DMS53 treated with DMSO at 0.1 percent for 48 hours (cell line): ENCODE data around the gene SLC39A5.
A peak's percentile ranks its signal among the peaks of the same experiment; 100 is the strongest.
"Not testable (repeated sequence)": the region's sequence is repeated elsewhere in the genome, so short reads cannot be mapped to it uniquely, and the experiment has no call there.

Source experiments
- DNase-seq: peaks from one replicate; lab custom pipeline; 2025; ENCODE audit not compliant: unreplicated experiment; lab: John Stamatoyannopoulos, UW

SLC39A5 gene, protein sequence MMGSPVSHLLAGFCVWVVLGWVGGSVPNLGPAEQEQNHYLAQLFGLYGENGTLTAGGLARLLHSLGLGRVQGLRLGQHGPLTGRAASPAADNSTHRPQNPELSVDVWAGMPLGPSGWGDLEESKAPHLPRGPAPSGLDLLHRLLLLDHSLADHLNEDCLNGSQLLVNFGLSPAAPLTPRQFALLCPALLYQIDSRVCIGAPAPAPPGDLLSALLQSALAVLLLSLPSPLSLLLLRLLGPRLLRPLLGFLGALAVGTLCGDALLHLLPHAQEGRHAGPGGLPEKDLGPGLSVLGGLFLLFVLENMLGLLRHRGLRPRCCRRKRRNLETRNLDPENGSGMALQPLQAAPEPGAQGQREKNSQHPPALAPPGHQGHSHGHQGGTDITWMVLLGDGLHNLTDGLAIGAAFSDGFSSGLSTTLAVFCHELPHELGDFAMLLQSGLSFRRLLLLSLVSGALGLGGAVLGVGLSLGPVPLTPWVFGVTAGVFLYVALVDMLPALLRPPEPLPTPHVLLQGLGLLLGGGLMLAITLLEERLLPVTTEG

GRCh38 chr12:56229916-56230431 is at the start of gene SLC39A5:
TSS of gene SLC39A5 (plus strand) at chr12:56230051. CDS start at chr12:56231275, 1,224 bp downstream.
- no peak for DNase-seq

DNA sequence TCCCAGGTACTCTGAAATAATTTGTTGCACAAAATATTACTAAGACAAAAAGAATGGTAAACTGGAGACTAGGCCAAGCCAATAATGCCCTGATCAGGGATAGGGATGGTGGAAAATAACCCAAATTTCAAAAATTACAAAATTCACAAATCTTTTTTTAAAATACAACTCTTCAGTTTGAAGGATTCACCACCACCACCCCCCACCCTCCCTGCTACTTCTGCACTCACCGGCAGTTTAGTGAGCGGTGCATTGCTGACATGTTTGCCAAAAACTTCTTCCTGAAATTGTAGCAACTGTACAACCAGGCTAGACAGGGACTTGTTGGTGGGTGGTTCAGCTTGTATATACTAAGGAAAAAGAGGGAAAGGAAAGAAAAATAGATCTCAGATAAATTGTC is 42.9 kb upstream of the SLC39A5 start:
- DNase-seq: no peak

- DNase-seq: no peak
These were observed 41.6 kb upstream of the SLC39A5 start for GRCh38 chr12:56188131-56188777.

DNA sequence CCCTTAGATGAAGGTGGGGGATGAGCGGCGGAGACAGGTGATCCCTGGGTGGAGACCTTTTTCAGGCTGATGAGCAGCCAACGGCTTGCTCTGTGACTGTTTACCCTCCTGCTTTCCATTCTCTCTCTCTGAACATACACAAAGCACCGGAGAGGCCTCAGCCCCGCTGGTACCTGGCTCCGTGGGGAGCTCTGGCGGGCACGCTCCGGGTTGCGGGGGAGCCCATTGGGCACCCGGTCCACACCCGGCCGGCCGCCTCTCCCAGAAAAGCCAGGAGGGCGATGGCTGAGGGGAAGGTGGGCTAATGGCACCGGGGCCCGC is 41.1 kb upstream of the SLC39A5 start:
- no peak for DNase-seq

- peak; percentile 92 for DNase-seq
These were observed 40.5 kb upstream of the SLC39A5 start, which contains the start of gene SMARCC2 for GRCh38 chr12:56189099-56189917. TSS of gene SMARCC2 (minus strand) at chr12:56189483. CDS start at chr12:56189461, 22 bp downstream.

DNA sequence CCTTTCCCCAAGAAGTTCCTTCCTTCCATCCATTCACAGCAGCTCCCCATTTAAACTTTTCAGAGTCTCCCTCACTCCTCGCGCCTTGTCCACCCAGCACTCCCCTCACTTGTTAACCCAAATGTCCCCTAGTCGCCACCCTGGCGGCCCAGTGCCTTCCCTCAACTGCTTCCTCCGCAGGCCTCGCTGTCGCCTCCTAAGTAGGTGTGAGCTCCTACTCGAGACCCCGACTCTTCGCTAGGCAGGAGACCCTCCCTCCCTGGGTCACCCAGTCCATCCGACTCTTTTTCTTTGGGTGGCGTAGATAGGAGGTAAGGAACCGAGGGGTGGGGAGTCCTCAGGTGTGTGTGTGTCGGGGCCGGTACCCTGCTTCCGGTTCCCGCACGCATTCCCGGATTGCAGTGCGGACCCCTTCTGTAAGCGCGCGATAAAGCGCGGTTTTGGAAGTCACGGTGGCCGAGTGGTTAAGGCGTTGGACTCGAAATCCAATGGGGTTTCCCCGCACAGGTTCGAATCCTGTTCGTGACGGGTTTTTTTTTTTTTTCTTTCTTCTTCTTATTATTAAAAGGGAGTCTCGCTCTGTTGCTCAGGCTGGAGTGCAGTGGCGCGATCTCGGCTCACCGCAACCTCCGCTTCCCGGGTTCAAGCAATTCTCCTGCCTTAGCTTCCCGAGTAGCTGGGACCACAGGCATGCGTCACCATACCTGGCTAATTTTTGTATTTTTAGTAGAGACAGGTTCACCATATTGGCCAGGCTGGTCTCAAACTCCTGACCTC is 39.7 kb upstream of the SLC39A5 start:
- DNase-seq: peak; percentile 77

DNA sequence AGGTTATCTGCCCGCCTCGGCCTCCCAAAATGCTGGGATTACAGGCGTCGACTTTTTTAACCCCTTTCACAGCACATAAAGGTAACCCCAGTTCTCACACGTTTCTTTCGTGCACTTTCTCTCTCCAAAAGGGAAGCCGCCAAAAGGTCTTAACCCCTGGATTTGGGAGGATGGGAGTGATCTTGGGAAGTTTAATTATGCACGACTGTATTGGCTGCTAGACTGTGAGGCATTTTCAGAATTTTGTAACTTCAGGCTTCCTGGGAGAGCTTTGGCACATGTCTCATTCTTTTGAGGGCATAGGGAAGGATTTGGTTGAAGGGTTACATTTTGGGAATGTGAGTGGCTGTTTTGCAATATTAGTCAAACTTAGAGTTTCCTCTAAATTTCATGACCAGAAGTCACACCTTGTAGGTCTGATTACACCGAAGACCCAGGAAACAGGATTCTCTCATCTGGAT is 39.1 kb upstream of the SLC39A5 start:
- DNase-seq: no peak

DNA sequence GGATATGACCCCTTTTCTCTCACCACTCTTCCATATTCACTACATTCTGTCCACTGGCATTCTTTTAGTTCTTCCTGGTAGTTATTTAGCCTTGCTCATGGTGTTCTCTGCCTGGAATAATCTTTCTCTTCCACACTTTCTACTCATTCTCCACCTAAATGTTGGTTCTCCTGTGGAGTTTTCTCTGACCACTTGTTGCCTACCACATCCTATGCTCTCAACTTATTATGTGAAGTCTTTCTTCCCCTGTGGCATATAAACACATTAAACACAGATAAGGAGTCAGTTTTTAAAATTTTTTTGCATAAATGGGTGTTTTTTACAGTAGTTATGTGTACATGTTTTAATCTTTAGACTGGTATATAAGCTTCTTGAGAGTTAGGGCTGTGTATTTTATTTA is 37.3 kb upstream of the SLC39A5 start:
- no peak for DNase-seq

GRCh38 chr12:56193025-56193578 is 36.7 kb upstream of the SLC39A5 start:
- DNase-seq: peak; percentile 82

DNA sequence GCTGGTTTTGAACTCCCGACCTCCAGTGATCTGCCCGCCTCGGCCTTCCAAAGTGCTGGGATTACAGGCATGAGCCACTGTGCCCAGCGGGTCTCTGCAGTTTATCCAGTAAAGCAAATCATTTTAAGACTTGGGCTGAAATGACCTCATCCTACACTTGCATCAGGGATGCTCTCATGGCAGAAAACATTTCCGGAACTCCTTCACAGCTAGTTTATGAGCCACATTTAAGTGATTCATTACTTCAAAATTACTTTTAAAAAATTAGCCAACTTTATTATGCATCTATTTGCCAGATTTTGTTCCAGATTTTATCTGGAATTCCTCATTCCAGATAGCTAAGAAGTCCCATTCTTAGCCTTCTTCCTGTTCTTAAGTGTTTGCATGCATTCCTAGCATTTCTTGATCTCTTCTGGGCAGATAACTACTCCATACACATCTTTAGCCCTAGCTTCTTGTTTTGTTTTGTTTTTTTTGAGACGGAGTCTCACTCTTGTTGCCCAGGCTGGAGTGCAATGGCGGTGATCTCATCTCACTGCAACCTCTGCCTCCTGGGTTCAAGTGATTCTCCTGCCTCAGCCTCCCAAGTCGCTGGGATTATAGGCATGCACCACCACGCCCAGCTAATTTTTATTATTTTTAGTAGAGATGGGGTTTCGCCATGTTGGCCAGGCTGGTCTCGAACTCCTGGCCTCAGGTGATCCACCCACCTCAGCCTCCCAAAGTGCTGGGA is 32.9 kb upstream of the SLC39A5 start:
- not testable (repeated sequence) for DNase-seq

- DNase-seq: no peak
These were observed 31.8 kb upstream of the SLC39A5 start for GRCh38 chr12:56197921-56198635.

GRCh38 chr12:56198836-56199235 is 31.0 kb upstream of the SLC39A5 start:
- DNase-seq: no peak

DNA sequence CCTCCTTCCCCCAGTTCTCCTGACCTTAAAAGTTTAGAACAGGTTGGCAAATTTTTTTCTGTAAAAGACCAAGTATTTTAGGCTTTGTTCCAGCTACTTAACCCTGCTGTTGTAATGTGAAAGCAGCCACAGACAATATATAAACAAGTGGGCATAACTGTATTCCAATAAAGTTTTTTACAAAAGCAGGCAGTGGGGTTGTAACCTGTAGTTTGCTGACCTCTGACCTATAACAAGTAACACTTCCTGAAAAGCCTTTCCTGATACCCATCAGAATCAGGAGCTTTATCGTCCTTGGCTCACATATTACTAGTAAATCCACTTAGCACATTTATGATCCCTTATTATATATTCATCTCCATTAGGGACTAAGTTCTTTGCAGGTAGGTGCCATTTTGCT is 27.5 kb upstream of the SLC39A5 start:
- DNase-seq: no peak

DNA sequence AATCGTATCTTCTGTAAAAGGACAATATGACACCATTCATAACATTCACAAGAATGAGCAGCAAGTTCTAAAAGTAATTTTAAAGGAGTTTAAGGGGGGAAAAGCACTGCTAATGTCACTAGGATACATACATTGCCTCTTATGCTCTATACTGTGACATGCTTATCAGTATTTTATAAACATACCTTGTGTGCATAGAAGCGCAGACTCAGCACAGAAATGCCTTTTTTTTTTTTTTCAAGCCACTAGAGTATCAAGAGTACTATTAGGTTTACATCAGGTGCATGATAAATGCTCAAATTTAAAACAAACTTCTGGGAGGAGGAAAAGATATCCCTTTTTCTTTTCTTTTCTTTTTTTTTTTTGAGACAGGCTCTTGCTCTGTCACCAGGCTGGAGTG is 27.0 kb upstream of the SLC39A5 start:
- no peak for DNase-seq

- no peak for DNase-seq
These were observed 25.6 kb upstream of the SLC39A5 start for GRCh38 chr12:56204275-56204674.

DNA sequence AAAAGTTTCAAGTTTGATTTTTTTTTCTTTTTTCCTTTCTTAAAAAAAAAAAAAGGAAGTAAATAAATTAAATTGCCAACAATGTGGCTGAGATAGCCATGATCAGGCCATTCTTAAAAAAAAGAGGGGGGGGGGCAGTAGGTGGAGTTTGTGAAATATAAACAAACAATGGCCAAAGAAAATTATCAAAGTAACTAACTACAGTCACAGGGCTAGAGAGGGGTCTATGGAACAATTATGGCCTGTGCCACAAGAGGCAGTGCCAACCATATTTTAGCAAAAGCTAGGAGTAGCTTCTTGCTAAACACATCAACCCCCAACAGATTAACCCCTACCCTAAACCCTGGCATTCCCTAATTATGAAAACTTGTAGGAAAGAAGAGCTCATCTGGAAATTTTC is 24.4 kb upstream of the SLC39A5 start:
- no peak for DNase-seq

- DNase-seq: peak; percentile 20
These were observed 23.2 kb upstream of the SLC39A5 start for GRCh38 chr12:56206452-56207166.

- no peak for DNase-seq
These were observed 21.8 kb upstream of the SLC39A5 start for GRCh38 chr12:56208006-56208405.
